BLaER1 treated with 17β-estradiol and CSF1 and Interleukin-3, amounts not matched to agents 10 nM and 100 nM (cell line): ENCODE results near the gene NEURL1B.

Source experiments
- H3K27ac ChIP-seq, 11 experiments: shearing (Covaris generic); formaldehyde crosslinking; 2 replicates each; pipeline ENCODE4 v1.8.1; 2022
- H3K27me3 ChIP-seq, 11 experiments: shearing (Covaris generic); formaldehyde crosslinking; 2 replicates each; pipeline ENCODE4 v1.8.1; 2022
- H3K36me3 ChIP-seq, 11 experiments: shearing (Covaris generic); formaldehyde crosslinking; 2 replicates each; pipeline ENCODE4 v1.8.1; 2022
- H3K4me1 ChIP-seq, 10 experiments: shearing (Covaris generic); formaldehyde crosslinking; 2 replicates each; pipeline ENCODE4 v1.8.1; 2022
- H3K4me2 ChIP-seq, 11 experiments: shearing (Covaris generic); formaldehyde crosslinking; 2 replicates each; pipeline ENCODE4 v1.8.1; 2022
- H3K4me3 ChIP-seq, 10 experiments: shearing (Covaris generic); formaldehyde crosslinking; 2 replicates each; pipeline ENCODE4 v1.8.1; 2022
- H3K9ac ChIP-seq, 11 experiments: shearing (Covaris generic); formaldehyde crosslinking; 2 replicates each; pipeline ENCODE4 v1.8.1; 2022
- H3K9me3 ChIP-seq, 11 experiments: shearing (Covaris generic); formaldehyde crosslinking; replicated peaks in 1 of 11; 2 replicates each; pipeline ENCODE4 v1.8.1; 2022
- H4K20me1 ChIP-seq, 11 experiments: shearing (Covaris generic); formaldehyde crosslinking; 2 replicates each; pipeline ENCODE4 v1.8.1; 2022
- Cebpa-rat ChIP-seq, 11 experiments: shearing (Covaris generic); IDR thresholded peaks; 2 replicates each; pipeline ENCODE4 v1.8.1; 2022

The NEURL1B gene

DNA sequence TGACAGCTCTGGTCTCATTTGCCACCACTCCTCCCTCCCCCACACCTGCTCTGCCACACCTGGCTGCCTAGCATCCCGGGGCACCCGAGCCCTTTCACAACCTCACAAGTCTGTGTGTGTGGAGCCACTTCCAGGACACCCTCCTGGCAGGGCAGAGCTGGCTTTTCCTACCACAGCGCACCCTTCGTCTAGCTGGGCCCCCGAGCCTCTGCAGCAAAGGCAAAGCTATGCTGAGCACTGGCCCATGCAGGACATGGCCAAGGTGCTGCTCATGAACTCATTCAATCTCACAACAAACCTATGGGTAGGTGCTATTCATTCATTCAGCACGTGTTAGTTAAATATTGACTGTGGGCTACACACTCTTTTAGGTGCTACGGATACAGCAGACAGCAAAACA is 86.5 kb downstream of the NEURL1B start:
- Histone ChIP-seq H3K4me3 (no peak overlapping the region), H3K27me3 (no peaks in the 10 kb centered on the region), H3K9me3 (no peaks in the 10 kb centered on the region), H3K27ac (no peak overlapping the region), H3K4me1 (peaks cover 1 to 16% (median 8%) of the 10 kb centered on the region in 10 experiments), H4K20me1 (no peaks in the 10 kb centered on the region), H3K36me3 (no peaks in the 10 kb centered on the region), H3K9ac (no peak overlapping the region), H3K4me2 (no peak overlapping the region)
- no peak for TF ChIP-seq Cebpa-rat (IDR thresholded peaks at IDR 0.05)

DNA sequence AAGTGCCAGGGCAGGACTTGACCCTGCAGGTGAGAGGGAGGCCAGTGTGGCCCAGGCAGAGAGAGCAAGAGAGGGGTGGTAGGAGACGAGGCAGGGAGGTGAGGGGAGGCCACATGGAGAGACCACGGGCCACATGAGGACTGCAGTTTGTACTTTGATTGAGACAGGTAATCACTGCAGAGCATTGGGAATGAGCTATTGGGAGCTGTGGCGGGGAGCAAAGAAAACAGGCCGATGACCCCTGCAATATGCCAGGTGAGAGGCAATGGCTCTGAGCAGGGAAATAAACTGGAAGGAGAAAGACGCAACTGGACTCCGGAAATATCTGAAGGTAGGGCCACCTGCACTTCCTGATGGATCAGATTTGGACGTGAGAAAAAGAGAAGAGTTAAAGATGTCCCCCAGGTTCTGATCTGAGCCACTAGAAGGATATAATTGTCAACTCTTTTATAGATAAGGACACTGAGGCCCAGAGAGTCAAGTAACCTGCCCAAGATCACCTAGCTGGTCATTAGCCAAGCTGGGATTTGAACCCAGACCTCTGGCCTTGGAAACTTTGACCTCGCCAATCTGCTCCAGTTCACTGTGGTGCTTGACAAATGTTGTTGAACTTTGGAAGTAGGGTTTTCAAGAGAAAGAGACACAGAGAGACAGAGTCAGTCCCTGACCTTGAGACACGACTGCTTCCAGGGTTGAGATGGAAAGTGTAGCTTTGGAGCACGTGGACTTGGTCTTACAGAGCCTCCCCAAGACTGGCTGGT is 87.6 kb downstream of the NEURL1B start:
- Histone ChIP-seq H3K36me3 (no peaks in the 10 kb centered on the region), H3K4me3 (no peak overlapping the region), H3K4me1 (peaks cover 12 to 27% (median 18%) of the 10 kb centered on the region in 10 experiments), H3K27me3 (no peaks in the 10 kb centered on the region), H3K9me3 (no peaks in the 10 kb centered on the region), H3K27ac (no peak overlapping the region), H4K20me1 (no peaks in the 10 kb centered on the region), H3K9ac (no peak overlapping the region), H3K4me2 (no peak overlapping the region)
- TF ChIP-seq Cebpa-rat (IDR thresholded peaks at IDR 0.05), result no peak

DNA sequence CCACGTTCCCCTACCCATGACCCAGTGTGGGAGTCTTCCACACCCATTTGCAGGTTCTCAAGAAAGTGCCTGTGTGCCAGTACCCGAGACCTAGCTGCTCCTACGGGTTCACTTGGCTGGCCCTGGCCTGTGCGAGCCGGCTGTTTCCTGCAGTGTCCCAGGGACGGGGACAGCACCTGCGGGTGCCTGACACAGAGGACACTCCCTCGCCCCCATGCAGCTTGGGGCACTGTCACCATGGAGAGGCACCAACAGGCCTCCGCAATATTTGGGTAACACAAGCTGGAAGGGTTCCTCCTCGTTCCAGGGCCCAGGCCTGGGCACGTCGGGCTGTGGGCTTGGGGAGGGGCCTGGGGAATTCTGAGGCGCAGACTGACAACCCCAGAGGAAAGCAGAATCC is 88.5 kb downstream of the NEURL1B start:
- Histone ChIP-seq H3K9ac (no peak overlapping the region), H3K27ac (no peak overlapping the region), H3K4me1 (peaks cover 15 to 35% (median 22%) of the 10 kb centered on the region in 10 experiments), H3K9me3 (no peaks in the 10 kb centered on the region), H3K4me2 (no peak overlapping the region), H3K27me3 (no peaks in the 10 kb centered on the region), H3K4me3 (no peak overlapping the region), H3K36me3 (no peaks in the 10 kb centered on the region), H4K20me1 (no peaks in the 10 kb centered on the region)
- no peak for TF ChIP-seq Cebpa-rat (IDR thresholded peaks at IDR 0.05)

DNA sequence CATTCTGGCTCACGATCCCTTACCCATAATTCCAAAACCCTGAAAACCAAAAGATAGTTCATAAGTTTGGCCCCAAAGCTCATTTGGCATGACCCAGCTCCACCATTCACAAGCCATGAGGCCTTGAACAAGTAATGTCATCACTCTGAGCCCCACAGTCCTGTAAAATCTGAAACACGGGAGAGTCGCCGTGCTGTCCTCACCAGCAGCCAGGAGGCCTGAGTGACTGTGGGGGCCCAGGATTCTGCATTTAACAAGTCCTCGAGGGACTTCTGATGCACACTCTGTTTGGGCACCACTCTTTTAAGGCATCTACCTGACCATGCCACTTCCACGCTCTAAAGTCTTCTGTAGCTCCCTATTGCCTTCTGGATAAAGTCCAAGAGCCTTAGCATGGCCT is 89.2 kb downstream of the NEURL1B start:
- Histone ChIP-seq H3K9me3 (no peaks in the 10 kb centered on the region), H3K9ac (no peak overlapping the region), H3K4me3 (no peak overlapping the region), H4K20me1 (no peaks in the 10 kb centered on the region), H3K36me3 (no peaks in the 10 kb centered on the region), H3K4me1 (peaks cover 15 to 35% (median 22%) of the 10 kb centered on the region in 10 experiments), H3K27ac (no peak overlapping the region), H3K27me3 (no peaks in the 10 kb centered on the region), H3K4me2 (no peak overlapping the region)
- no peak for TF ChIP-seq Cebpa-rat (IDR thresholded peaks at IDR 0.05)

DNA sequence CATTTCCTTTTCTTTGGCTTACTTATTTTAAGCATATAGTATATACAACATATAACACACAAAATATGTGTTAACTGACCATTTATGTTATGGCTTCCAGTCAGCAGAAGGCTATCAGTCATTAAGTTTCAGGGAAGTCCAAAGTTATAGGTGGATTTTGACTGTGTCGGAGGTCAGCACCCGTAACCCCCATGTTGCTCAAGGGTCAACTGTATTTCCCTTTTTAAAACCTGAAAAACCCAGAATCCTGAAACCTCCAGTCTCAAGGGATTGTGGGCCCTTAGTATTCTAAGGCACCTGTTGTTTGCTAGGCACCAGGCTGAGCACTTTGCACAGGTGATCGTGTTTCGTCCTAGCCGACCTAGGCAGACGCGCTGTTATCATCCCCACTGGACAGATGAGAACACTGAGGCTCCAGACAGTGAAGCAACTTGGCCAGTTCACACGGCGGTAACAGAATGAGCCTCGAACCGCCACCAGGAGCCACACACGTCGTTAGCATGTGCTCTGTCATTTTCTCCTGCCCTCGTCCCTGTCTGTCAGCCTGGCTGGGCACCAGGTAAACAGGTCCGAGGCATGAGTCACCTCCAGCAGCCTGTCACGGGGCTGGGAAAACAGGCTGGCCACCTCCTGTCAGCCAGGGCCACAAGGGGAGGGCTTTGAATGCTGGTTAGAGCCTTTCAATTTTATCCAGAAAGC is 90.1 kb downstream of the NEURL1B start:
- Histone ChIP-seq H3K27ac (no peak overlapping the region), H3K9ac (no peak overlapping the region), H3K27me3 (no peaks in the 10 kb centered on the region)

DNA sequence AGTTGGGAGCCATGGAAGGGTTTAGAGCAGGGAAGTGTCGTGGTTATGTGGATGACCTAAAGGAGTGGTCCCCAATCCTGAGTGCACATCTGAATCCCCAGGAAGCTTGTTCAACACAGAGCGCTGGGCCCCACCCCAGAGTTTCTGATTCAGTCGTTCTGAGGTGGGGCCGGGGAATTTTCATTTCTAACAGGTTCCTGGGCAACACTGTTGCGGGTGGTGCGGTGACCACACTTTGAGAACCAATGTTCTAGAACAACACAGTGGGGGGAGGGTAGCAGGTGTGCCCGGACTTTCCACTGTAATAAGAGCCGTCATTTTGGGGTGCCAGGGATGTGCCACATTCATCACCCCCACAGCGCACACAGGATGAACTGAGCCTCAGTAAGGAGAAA is 90.6 kb downstream of the NEURL1B start:
- H3K36me3 ChIP-seq, result no peaks in the 10 kb centered on the region
- no peaks in the 10 kb centered on the region for H4K20me1 ChIP-seq
- peak overlapping the region in 3 of 11 experiments; percentile 77 to 81 (median 77); a peak in 3 of 22 replicates for H3K4me2 ChIP-seq
- H3K27me3 ChIP-seq, result no peaks in the 10 kb centered on the region
- H3K9ac ChIP-seq, result no peak overlapping the region; a peak in 1 of 22 replicates
- H3K4me1 ChIP-seq, result peaks cover 15 to 35% (median 23%) of the 10 kb centered on the region in 10 experiments
- no peaks in the 10 kb centered on the region for H3K9me3 ChIP-seq
- H3K27ac ChIP-seq, result no peak overlapping the region
- TF ChIP-seq Cebpa-rat (IDR thresholded peaks at IDR 0.05), result no peak
- no peak overlapping the region for H3K4me3 ChIP-seq

More for the DNA sequence above, 90.1 kb downstream of the NEURL1B start:
- no peak for TF ChIP-seq Cebpa-rat (IDR thresholded peaks at IDR 0.05)
- Histone ChIP-seq H3K4me1 (peaks cover 15 to 35% (median 23%) of the 10 kb centered on the region in 10 experiments), H3K4me2 (no peak overlapping the region), H3K36me3 (no peaks in the 10 kb centered on the region), H3K9me3 (no peaks in the 10 kb centered on the region), H3K4me3 (no peak overlapping the region), H4K20me1 (no peaks in the 10 kb centered on the region)

DNA sequence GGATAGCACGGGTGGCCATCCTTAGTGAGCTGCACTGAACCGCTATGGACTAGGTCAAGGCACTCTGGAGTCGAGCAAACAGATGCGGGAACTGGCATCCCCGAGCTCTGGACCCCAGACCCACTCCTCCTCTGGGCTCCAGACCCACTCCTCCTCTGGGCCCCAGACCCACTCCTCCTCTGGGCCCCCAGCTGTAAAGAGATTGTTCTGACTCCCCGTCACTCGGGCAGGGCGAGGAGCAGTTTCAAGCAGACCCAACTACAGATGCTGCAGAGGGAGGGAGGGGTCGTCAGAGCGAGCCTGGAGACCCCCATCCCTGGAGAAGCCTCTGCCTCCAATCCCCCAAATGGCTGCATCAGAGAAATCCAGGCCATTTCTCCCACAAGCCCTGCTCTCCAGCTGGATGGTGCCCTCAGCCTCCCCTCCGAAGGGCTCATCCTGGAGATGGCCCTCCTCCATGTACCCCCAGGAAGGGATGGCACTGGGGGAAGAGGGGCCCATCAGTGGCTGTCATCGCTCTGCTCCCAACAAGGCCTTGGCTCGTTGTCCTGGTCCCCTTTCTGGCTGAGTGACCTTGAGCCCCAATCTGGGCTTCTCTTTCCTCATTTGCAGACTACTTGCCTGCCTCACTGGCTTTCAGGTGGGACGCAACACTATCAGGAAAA is 91.3 kb downstream of the NEURL1B start:
- peak overlapping the region in 5 of 11 experiments; percentile 2 to 49 (median 30); a peak in 6 of 22 replicates for H3K9ac ChIP-seq
- H3K4me3 ChIP-seq, result no peak overlapping the region
- H3K36me3 ChIP-seq, result no peaks in the 10 kb centered on the region
- no peaks in the 10 kb centered on the region for H4K20me1 ChIP-seq
- peak overlapping the region in 10 of 11 experiments; percentile 62 to 88 (median 77); a peak in 19 of 22 replicates for H3K4me2 ChIP-seq
- no peaks in the 10 kb centered on the region for H3K9me3 ChIP-seq
- no peaks in the 10 kb centered on the region for H3K27me3 ChIP-seq
- H3K4me1 ChIP-seq, result peaks cover 15 to 35% (median 23%) of the 10 kb centered on the region in 10 experiments
- peak overlapping the region in 6 of 11 experiments; percentile 5 to 44 (median 23); a peak in 7 of 22 replicates for H3K27ac ChIP-seq
- TF ChIP-seq Cebpa-rat (IDR thresholded peaks at IDR 0.05), result no peak

DNA sequence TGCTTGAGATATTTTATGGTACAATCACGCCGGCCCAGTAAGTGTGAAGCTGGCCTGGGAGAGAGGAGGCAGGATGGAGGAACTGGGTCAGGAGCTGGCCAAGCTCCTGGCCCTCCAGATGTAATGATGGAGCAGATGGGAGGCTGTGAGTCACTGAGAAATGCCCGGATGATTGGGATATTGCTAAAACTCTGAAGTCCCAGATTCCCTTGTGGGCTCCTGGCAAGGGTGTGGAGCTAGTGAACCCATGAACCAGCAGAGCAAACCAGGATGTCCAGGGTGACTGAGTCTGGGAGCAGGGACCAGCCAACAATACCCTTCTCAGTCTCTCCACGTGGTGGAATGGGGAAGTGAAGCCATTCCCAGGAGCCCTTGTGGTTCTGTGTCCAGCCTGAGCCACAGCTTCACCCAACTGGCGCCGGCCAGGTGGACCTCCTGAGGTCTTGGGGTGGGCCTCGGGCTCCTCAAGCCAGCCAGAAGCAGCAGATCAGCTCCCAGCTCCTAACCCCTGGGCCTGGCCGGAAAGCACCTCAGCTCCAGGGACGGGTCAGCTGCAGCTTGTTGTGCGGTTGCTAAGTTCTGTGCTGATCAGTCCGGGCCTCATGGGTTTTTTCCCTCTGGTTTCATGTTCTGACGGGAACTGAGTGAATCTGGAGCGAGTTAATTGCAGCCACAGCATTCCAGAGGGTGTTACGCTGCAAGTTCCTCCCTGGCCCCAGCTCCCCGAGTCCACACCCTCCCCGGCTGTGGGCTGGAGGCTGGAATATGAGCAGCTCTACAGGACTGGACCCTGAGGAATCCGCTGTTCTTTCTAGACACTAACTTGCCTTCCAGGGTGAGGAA is 92.3 kb downstream of the NEURL1B start:
- H3K27me3 ChIP-seq, result no peaks in the 10 kb centered on the region
- no peaks in the 10 kb centered on the region for H4K20me1 ChIP-seq
- H3K4me3 ChIP-seq, result no peak overlapping the region
- no peaks in the 10 kb centered on the region for H3K9me3 ChIP-seq
- H3K36me3 ChIP-seq, result no peaks in the 10 kb centered on the region
- peaks cover 15 to 35% (median 23%) of the 10 kb centered on the region in 10 experiments for H3K4me1 ChIP-seq
- no peak for TF ChIP-seq Cebpa-rat (IDR thresholded peaks at IDR 0.05)
- H3K4me2 ChIP-seq, result peak overlapping the region; percentile 62 to 88 (median 77)
- H3K27ac ChIP-seq, result peak overlapping the region in 9 of 11 experiments; percentile 10 to 61 (median 20); a peak in 14 of 22 replicates
- peak overlapping the region in 5 of 11 experiments; percentile 19 to 49 (median 30); a peak in 7 of 22 replicates for H3K9ac ChIP-seq
